ENCODE measurements around the gene CHST8.
"Not testable (repeated sequence)": the region's sequence is repeated elsewhere in the genome, so short reads cannot be mapped to it uniquely, and the experiment has no call there.

Gene CHST8

DNA sequence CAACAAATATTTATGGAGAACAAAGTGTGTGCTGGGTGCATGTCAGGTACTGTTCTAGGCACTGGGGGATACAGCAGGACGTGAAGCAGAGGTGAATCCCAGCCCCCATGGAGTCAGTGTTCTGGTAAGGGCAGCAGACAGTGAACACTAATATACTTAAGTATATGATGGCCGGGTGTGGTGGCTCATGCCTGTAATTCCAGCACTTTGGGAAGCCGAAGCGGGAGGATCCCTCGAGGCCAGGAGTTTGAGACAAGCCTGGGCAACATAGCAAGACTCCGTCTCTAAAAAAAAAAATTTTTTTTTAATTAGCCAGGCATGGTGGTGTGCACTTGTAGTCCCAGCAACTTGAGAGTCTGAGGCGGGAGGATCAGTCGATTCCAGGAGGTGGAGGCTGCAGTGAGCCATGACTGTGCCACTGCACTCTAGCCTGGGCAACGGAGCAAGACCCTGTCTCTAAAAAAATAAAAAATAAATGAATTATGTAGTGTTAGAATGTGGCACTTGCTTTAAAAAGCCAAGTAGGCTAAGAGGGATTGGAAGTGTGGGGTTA lies 22.6 kb downstream of the CHST8 start:
- no peak for DNase-seq (ENCODE audit: low spot score)

DNA sequence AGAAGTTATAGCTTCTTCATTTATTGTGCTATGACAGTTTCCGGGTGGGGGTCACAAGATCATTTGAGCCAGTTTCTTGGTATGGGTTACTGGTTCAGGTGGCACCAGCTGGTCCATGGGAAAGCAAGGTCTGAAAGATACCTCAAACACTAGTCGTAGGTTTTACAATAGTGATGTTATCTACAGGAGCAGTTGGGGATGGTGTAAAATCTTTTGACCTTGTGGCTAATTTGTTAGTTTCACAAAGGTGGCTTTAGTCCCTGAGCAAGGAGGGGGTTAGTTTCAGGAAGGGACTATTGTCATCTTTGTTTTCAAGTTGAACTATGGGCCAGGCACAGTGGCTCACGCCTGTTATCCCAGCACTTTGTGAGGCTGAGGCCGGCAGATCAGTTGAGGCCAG lies 24.6 kb downstream of the CHST8 start:
- no peak for DNase-seq (ENCODE audit: low spot score)

DNA sequence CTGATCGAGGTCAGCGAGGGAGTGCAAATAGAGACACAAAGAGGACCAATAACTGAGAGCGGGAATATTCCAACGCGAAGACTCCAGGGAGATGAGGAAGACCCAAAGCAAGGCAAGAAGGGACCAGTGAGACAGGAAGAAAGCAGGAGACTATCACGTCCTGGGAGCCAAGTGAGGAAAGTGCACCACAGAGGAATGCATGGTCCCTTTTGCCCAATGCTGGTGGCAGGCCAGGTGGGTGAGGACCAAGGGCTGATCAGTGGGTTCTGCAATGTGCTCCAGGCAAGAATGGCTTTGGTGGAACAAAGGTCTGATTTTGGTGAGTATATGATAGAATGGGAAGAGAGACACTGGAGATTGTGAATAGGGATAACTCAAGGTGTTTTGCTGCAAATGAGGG lies 25.4 kb downstream of the CHST8 start:
- no peak for DNase-seq (ENCODE audit: low spot score)

DNA sequence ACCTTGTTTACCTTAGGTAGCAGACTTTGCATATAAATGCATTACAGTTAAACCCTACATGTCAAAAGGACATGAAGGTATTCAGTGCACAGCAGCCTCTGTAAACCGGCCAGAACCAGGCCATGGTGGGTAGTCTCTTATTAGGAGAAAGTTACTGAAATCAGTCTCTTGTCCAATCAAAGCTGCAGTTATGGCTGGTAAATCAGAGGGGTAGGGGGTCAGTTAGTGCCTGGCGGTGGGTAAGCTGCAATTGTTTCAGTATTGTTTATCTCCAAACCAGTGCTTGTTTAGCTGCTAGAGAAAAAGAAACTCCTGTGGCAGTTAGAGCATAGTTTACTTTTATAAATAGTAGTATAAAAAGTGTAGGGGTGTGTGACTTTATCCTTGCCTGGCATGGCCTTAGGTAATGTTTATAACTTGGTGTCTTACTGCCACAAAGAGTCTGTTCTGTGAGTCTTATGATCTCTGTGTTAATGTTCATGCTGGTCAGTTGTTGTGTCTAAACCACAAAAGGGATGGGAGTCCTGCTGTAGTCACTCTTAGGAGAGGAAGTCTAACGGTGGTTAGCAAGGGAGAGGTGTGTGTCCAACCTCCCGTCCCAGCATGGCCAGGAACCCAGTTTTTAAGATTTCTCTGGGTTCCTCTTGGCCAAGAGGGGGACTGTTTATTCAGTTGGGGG lies 28.0 kb downstream of the CHST8 start:
- no peak for DNase-seq (ENCODE audit: low spot score)

- no peak for DNase-seq (ENCODE audit: low spot score)
Observed at GRCh38 chr19:33653684-33654083, 31.9 kb downstream of the CHST8 start.

DNA sequence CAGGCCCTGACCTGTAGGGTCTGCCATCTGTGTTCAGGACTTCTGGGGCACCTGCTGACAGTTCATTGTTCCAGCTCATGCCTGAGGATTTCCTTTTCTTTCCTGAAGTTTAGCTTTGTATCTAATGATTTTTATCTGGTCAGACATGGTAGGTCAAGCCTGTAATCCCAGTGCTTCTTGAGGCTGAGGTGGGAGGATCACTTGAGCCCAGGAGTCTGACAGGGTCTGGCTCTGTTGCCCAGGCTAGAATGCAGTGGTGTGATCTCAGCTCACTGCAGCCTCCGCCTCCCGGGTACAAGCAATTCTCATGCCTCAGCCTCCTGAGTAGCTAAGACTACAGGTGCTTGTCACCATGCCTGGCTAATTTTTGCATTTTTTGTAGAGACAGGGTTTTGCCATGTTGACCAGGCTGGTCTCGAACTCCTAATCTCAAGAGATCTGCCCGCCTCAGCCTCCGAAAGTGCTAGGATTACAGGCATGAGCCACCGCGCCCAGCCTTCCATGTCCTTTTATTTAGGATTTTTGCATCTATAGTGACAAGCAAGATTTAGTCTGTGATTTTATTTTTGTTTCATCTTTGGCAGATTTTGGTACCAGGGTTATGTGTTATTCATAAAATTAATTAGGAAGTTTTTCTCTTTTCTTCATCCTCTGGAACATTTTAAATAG lies 33.2 kb downstream of the CHST8 start:
- DNase-seq (ENCODE audit: low spot score): no peak

GRCh38 chr19:33659835-33660234 lies 38.1 kb downstream of the CHST8 start:
- DNase-seq (ENCODE audit: low spot score): no peak

- DNase-seq (ENCODE audit: low spot score): no peak
Observed at GRCh38 chr19:33660410-33661124, 38.8 kb downstream of the CHST8 start.

DNA sequence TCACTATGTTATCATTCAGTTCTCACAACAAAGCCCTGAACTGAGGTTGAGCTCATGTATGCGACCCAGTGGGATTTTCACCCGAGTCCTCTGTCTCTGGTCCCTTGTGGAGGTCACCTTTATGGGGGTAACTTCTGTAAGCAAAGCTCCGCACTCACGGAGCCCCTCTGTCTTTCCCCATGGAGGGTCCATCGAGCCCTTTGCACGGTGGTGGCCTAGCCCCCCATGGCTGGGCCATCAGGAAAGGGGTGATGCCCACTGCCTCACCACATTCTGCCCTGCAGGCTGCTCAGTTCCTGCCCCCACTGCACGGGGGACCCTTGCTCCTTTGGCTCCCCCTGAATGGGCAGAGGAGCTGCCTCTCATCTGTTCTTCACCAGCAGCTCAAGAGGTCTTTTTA lies 39.6 kb downstream of the CHST8 start:
- no peak for DNase-seq (ENCODE audit: low spot score)

GRCh38 chr19:33662391-33663092 lies 40.8 kb downstream of the CHST8 start:
- DNase-seq (ENCODE audit: low spot score): no peak

- DNase-seq (ENCODE audit: low spot score): not testable (repeated sequence)
Observed at GRCh38 chr19:33663316-33663715, 41.6 kb downstream of the CHST8 start.

- DNase-seq (ENCODE audit: low spot score): no peak
Observed at GRCh38 chr19:33664744-33665143, 43.0 kb downstream of the CHST8 start.

GRCh38 chr19:33665776-33666595 lies 44.2 kb downstream of the CHST8 start:
- no peak for DNase-seq (ENCODE audit: low spot score)

- DNase-seq (ENCODE audit: low spot score): no peak
Observed at GRCh38 chr19:33667141-33667650, 45.4 kb downstream of the CHST8 start.

GRCh38 chr19:33667881-33668280 lies 46.1 kb downstream of the CHST8 start:
- no peak for DNase-seq (ENCODE audit: low spot score)

DNA sequence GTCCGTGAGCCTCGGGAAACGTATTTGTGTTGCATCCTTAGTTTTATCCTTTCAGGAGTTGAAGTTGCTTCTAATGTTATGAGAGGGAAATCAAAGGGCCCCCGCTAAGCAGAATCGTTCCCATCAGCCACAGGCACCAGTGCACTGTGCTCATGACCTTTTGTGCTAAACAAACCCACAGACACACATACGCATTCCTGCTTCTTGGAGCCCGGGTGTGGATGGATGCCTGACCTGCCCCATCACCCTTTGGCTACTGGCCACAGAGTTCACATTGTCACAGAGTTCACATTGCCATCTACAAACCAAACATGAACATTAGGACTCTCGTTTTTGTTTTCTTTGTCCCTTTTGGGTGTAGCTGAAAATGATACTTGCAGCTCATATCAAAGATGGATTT lies 47.2 kb downstream of the CHST8 start:
- DNase-seq (ENCODE audit: low spot score): no peak

DNA sequence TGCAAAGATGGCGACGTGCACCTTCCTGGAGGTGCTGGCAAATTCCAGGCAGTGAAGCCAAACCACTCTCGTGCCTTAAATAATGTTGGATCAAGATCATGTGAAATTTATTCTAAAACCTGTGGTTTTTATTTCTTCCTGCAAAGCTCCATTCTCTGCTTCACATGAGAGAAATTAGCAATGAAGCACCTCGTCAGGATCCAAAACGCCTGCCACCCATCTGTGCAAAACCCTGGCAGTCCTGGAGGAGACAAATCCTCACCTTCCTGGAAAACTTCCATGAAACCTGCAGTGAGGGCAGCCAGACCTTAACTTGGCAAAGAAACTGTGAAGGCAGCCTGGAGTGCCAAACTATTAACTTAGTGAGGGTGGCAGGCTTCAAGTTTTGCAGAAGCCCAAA lies 47.6 kb downstream of the CHST8 start:
- no peak for DNase-seq (ENCODE audit: low spot score)

DNA sequence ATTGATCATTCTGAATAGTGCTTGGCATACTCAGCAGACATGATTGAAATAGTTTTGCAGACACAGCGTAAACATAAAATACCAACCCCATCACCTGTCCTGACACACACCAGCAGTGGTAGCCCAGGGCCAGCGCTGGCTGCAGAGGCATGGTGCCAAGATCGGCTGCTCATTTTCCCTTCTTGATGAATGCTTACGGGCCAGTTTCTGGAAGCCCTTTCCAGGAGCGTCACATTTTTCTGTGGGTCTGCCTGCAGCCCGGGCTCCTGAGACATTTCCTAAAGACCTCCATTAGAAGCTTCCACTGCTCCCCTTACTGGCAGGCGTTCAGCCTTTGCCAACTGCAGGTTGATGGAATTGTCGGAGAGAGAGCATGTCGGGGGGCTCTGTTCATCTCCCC lies 48.6 kb downstream of the CHST8 start:
- DNase-seq (ENCODE audit: low spot score): no peak

DNA sequence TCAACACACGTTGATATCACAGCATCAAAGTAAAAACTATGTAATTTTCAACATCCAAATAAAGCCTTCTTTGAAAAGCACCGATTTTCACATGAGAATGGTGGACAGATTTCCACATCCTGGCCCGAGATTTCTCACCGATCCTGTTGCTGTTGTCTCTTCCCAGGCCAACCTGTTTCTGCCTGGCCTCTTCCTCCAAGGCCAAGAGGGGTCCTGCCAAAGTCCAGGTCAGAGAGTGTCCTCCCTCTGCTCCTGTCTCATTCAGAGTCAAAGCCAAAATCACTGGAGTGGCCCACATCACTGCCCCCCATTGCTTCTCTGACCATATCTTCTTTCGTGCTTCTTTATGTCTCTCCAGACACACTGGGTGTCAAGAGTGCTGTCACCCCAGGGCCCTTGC lies 49.5 kb downstream of the CHST8 start:
- no peak for DNase-seq (ENCODE audit: low spot score)

- no peak for DNase-seq (ENCODE audit: low spot score)
Observed at GRCh38 chr19:33673258-33673875, 51.6 kb downstream of the CHST8 start.
